ENCODE results near the gene SLC27A6. TPM values are rescaled to one million over a fixed set of nuclear protein-coding genes. Genes with fewer than 3 reads are reported as not detected.
"Not testable (repeated sequence)": the region's sequence is repeated elsewhere in the genome, so short reads cannot be mapped to it uniquely, and the experiment has no call there.

Gene SLC27A6
- total RNA-seq, 1 experiment from 2014 or later = 0.16 TPM

- no peak for TF ChIP-seq CTCF (IDR thresholded peaks at IDR 0.05; ENCODE audit: unreplicated experiment)
- H3K4me3 Mint-ChIP-seq (ENCODE audit: unreplicated experiment) = no peak overlapping the region
- BruUV-seq (replicated peaks) = no TSS peak
- H3K4me1 Mint-ChIP-seq (ENCODE audit: insufficient read depth, unreplicated experiment) = peaks cover 8% of the 10 kb centered on the region
- no peaks in the 10 kb centered on the region for H3K27me3 Mint-ChIP-seq (ENCODE audit: insufficient read depth, unreplicated experiment)
- no peaks in the 10 kb centered on the region for H3K9me3 Mint-ChIP-seq (ENCODE audit: unreplicated experiment)
- H3K27ac Mint-ChIP-seq (ENCODE audit: low read depth, unreplicated experiment) = no peak overlapping the region
- intact Hi-C loops (cut with micrococcal nuclease) = loop anchor here (5.0 kb wide), 1 partner anchor 848 kb away; no protein-coding TSS in a partner anchor
- no peaks in the 10 kb centered on the region for H3K36me3 Mint-ChIP-seq (ENCODE audit: insufficient read depth, unreplicated experiment)
- ChIA-PET CTCF (interaction anchor here (0.6 to 1.2 kb wide), 2 partner anchors 18 to 39 kb away, joined by 4 to 5 read pairs; no protein-coding TSS in a partner anchor), POLR2A (interaction anchor here (0.7 to 1.1 kb wide), 2 partner anchors 12 to 906 kb away, joined by 3 read pairs; no protein-coding TSS in a partner anchor)
- DNase-seq (ENCODE audit: unreplicated experiment) = no peak
These were observed 41.0 kb upstream of the SLC27A6 start for GRCh38 chr5:128924299-128924698.

GRCh38 chr5:128925973-128926372, 39.3 kb upstream of the SLC27A6 start:
- Mint-ChIP-seq H3K27ac (ENCODE audit: low read depth, unreplicated experiment) (no peak overlapping the region), H3K27me3 (ENCODE audit: insufficient read depth, unreplicated experiment) (no peaks in the 10 kb centered on the region), H3K36me3 (ENCODE audit: insufficient read depth, unreplicated experiment) (no peaks in the 10 kb centered on the region), H3K9me3 (ENCODE audit: unreplicated experiment) (no peaks in the 10 kb centered on the region), H3K4me1 (ENCODE audit: insufficient read depth, unreplicated experiment) (no peaks in the 10 kb centered on the region), H3K4me3 (ENCODE audit: unreplicated experiment) (no peak overlapping the region)
- intact Hi-C loops (cut with micrococcal nuclease) = no loop called here
- POLR2A ChIA-PET = no interaction called here
- no peak for TF ChIP-seq CTCF (IDR thresholded peaks at IDR 0.05; ENCODE audit: unreplicated experiment)
- BruUV-seq (replicated peaks) = no TSS peak
- no peak for DNase-seq (ENCODE audit: unreplicated experiment)
- CTCF ChIA-PET = interaction anchor here (0.6 to 1.0 kb wide), 2 partner anchors 37 to 489 kb away, joined by 3 read pairs; no protein-coding TSS in a partner anchor

GRCh38 chr5:128927644-128928043, 37.6 kb upstream of the SLC27A6 start:
- intact Hi-C loops (cut with micrococcal nuclease) = no loop called here
- Mint-ChIP-seq H3K9me3 (ENCODE audit: unreplicated experiment) (no peaks in the 10 kb centered on the region), H3K27me3 (ENCODE audit: insufficient read depth, unreplicated experiment) (no peaks in the 10 kb centered on the region), H3K27ac (ENCODE audit: low read depth, unreplicated experiment) (no peak overlapping the region), H3K4me1 (ENCODE audit: insufficient read depth, unreplicated experiment) (no peaks in the 10 kb centered on the region), H3K36me3 (ENCODE audit: insufficient read depth, unreplicated experiment) (no peaks in the 10 kb centered on the region), H3K4me3 (ENCODE audit: unreplicated experiment) (no peak overlapping the region)
- no TSS peak for BruUV-seq (replicated peaks)
- ChIA-PET CTCF (interaction anchor here (0.7 to 1.5 kb wide), 2 partner anchors 21 to 343 kb away, joined by 4 to 6 read pairs; no protein-coding TSS in a partner anchor), POLR2A (interaction anchor here (0.7 to 1.7 kb wide), 2 partner anchors 167 to 175 kb away, joined by 3 to 5 read pairs; partner anchors contain the start of gene ISOC1)
- DNase-seq (ENCODE audit: unreplicated experiment) = peak; percentile 58
- no peak for TF ChIP-seq CTCF (IDR thresholded peaks at IDR 0.05; ENCODE audit: unreplicated experiment)

GRCh38 chr5:128932232-128932631, 33.1 kb upstream of the SLC27A6 start:
- CTCF ChIA-PET = interaction anchor here (0.6 to 0.9 kb wide), 3 partner anchors 13 to 940 kb away, joined by 3 read pairs; no protein-coding TSS in a partner anchor
- peaks cover 23% of the 10 kb centered on the region for H3K27me3 Mint-ChIP-seq (ENCODE audit: insufficient read depth, unreplicated experiment)
- POLR2A ChIA-PET = interaction anchor here (1.3 kb wide), 1 partner anchor 10 kb away, joined by 4 read pairs; no protein-coding TSS in a partner anchor
- H3K27ac Mint-ChIP-seq (ENCODE audit: low read depth, unreplicated experiment); H3K4me3 Mint-ChIP-seq (ENCODE audit: unreplicated experiment); H3K9me3 Mint-ChIP-seq (ENCODE audit: unreplicated experiment); DNase-seq (ENCODE audit: unreplicated experiment); H3K4me1 Mint-ChIP-seq (ENCODE audit: insufficient read depth, unreplicated experiment); BruUV-seq (replicated peaks); intact Hi-C loops (cut with micrococcal nuclease); H3K36me3 Mint-ChIP-seq (ENCODE audit: insufficient read depth, unreplicated experiment): not testable (repeated sequence)

- BruUV-seq (replicated peaks); POLR2A ChIA-PET; intact Hi-C loops (cut with micrococcal nuclease); H3K4me1 Mint-ChIP-seq (ENCODE audit: insufficient read depth, unreplicated experiment); H3K9me3 Mint-ChIP-seq (ENCODE audit: unreplicated experiment); H3K4me3 Mint-ChIP-seq (ENCODE audit: unreplicated experiment); H3K27me3 Mint-ChIP-seq (ENCODE audit: insufficient read depth, unreplicated experiment); H3K36me3 Mint-ChIP-seq (ENCODE audit: insufficient read depth, unreplicated experiment); H3K27ac Mint-ChIP-seq (ENCODE audit: low read depth, unreplicated experiment); DNase-seq (ENCODE audit: unreplicated experiment): not testable (repeated sequence)
- CTCF ChIA-PET = interaction anchor here (0.6 kb wide), 1 partner anchor 362 kb away, joined by 3 read pairs; no protein-coding TSS in a partner anchor
These were observed 22.2 kb upstream of the SLC27A6 start for GRCh38 chr5:128943100-128943499.

Data from MCF 10A (cell line).